BJ (cell line): ENCODE results near the gene LIPA. TPM values are rescaled to one million over a fixed set of nuclear protein-coding genes. Genes with fewer than 3 reads are reported as not detected.

ENCODE experiments used
- CTCF ChIA-PET: fragments of 350-600 bp; formaldehyde crosslinking; extraction: SDS; loops from one replicate; lab custom pipeline; 2021; ENCODE audit warnings: antibody characterized with exemption, inconsistent platforms; lab: Yijun Ruan, JAX
- POLR2A ChIA-PET: fragments of 300-600 bp; sonication (Branson Sonifier 250); formaldehyde crosslinking; extraction: SDS; loops from one replicate; lab custom pipeline; 2021; ENCODE audit warnings: antibody characterized with exemption; lab: Charles Lee
- DNase-seq: peaks from one replicate; pipeline ENCODE4 v3.0.0-alpha.2; 2011; ENCODE audit warnings: low read depth
- H3K27me3 ChIP-seq: 2 replicates; pipeline ENCODE4 v1.6.0; 2011; ENCODE audit warnings: low read length; ENCODE audit not compliant: control insufficient read depth, insufficient read depth
- H3K36me3 ChIP-seq: 2 replicates; pipeline ENCODE4 v1.5.1; 2011; ENCODE audit warnings: low read length; ENCODE audit not compliant: control insufficient read depth, insufficient read depth
- H3K4me3 ChIP-seq: 2 replicates; pipeline ENCODE4 v1.5.1; 2011; ENCODE audit warnings: low read depth, mild to moderate bottlenecking, control low read depth, low read length
- CTCF ChIP-seq: IDR thresholded peaks from 2 replicates; pipeline ENCODE4 v1.5.1; 2011; ENCODE audit warnings: low read depth, mild to moderate bottlenecking, control low read depth, inconsistent platforms, low read length, moderate library complexity; ENCODE audit not compliant: insufficient read depth
- polyA plus RNA-seq: library from polyadenylated mRNA; depleted of rRNA; stranded (reverse); fragments of >200 nt; gene quantifications from 2 replicates; pipeline ENCODE4 v1.2.3, GENCODE V29; 2011

Gene LIPA
- polyA plus RNA-seq, 1 experiment = 80.3 TPM

- no peak for TF ChIP-seq CTCF
- Histone ChIP-seq H3K36me3 (no peaks in the 10 kb centered on the region), H3K4me3 (peak overlapping the region; percentile 13; the same call in 1 of the 2 replicates), H3K27me3 (no peaks in the 10 kb centered on the region)
- no peak for DNase-seq
- CTCF ChIA-PET = interaction anchor here (0.8 to 1.4 kb wide), 6 partner anchors 10 to 86 kb away, joined by 3 to 6 read pairs (median 4); no protein-coding TSS in a partner anchor
- POLR2A ChIA-PET = interaction anchor here (1.6 kb wide), 1 partner anchor 21 kb away, joined by 4 read pairs; no protein-coding TSS in a partner anchor
Measured at GRCh38 chr10:89283025-89283935, 31.7 kb upstream of the LIPA start.

DNA sequence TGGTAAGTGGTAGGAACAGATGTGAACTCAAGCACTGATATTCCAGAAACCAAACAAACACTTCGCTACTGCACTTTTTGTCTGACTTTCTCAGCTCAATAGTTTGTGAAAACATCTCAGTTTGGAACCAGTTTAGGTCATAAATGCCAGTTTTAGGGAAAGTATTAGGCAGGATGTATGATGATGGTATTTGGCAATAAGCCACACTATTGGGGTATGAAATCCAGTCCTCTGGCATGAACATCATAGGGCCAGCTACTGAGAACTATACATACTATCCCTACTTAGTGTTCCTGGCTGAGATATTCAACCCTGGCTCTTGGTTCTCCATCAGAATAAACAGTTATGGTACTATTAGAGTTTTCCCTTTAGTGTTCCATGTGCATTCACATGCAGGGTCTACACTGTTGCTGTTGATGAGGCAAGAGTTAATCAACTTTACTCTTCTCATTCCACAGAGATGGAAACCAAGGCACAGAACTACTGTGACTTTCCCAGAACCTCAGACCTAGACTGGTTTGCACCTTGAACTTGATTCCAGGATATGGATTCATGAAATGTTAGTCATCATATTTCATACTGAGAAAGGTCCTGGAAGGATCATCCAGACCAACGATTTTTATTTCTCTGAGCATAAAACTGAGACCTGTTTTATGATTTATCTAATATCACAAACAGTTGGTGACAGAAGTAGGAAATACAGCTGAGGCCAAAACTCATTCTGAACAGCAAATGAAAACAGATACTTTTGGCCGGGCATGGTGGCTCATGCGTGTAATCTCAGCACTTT, 30.2 kb upstream of the LIPA start:
- CTCF ChIA-PET = interaction anchor here (1.5 kb wide), 1 partner anchor 88 kb away, joined by 5 read pairs; no protein-coding TSS in a partner anchor
- POLR2A ChIA-PET = no interaction called here
- no peaks in the 10 kb centered on the region for H3K36me3 ChIP-seq
- no peaks in the 10 kb centered on the region for H3K27me3 ChIP-seq
- H3K4me3 ChIP-seq = no peak overlapping the region
- DNase-seq = no peak
- no peak for TF ChIP-seq CTCF

DNA sequence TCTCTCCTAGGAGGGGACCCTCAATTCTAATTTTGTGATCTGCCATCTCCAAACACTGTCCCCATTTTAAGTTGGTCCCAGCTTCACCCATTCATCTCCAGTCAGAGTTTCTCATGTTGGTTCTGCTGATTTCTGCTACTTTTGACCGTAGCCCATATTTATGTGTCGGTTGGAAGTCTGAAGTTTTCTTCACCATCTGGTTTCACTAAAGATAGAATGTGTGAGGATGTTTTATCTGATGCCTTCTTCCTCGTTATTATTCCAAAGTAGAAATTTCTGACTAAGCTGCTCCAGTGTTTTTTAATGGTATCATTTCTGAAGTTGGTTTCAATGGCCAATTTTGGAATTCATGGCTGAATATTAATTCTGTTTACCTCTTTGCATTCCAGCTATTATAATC, 28.9 kb upstream of the LIPA start:
- ChIA-PET CTCF (interaction anchor here (1.2 to 1.8 kb wide), 2 partner anchors 17 to 75 kb away, joined by 3 to 4 read pairs; no protein-coding TSS in a partner anchor), POLR2A (interaction anchor here (0.6 kb wide), 1 partner anchor 246 kb away, joined by 7 read pairs; no protein-coding TSS in a partner anchor)
- TF ChIP-seq CTCF = no peak
- Histone ChIP-seq H3K27me3 (no peaks in the 10 kb centered on the region), H3K36me3 (no peaks in the 10 kb centered on the region), H3K4me3 (no peak overlapping the region)
- DNase-seq = no peak

- DNase-seq = no peak
- H3K4me3 ChIP-seq = no peak overlapping the region
- TF ChIP-seq CTCF = no peak
- ChIA-PET CTCF (interaction anchor here (0.6 to 1.8 kb wide), 3 partner anchors 16 to 89 kb away, joined by 3 to 4 read pairs (median 3); no protein-coding TSS in a partner anchor), POLR2A (no interaction called here)
- no peaks in the 10 kb centered on the region for H3K27me3 ChIP-seq
- H3K36me3 ChIP-seq = no peaks in the 10 kb centered on the region
Measured at GRCh38 chr10:89279421-89279869, 27.9 kb upstream of the LIPA start.
